GM12874 (cell line): ENCODE measurements around the gene TFDP1.

Experiments
- TF ChIP-seq, protein P1 (sequence below): IDR thresholded peaks from 2 replicates; pipeline ENCODE4 v1.5.1; 2011; ENCODE audit warnings: low read depth, mild to moderate bottlenecking, control low read depth, low read length, moderate library complexity; ENCODE audit not compliant: insufficient read depth

TFDP1 gene

DNA sequence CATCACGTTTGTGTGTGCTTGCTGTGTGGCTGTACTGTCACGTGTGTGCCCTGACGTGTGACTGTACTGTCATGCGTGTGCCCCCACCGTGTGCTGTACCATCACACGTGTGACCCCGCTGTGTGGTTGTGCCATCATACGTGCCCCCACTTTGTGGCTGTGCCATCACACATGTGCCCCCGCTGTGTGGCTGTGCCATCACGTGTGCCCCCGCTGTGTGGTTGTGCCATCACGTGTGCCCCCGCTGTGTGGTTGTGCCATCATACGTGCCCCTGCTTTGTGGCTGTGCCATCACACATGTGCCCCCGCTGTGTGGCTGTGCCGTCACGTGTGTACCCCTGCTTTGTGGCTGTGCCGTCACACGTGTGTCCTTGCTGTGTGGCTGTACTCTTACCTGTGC, 25.7 kb downstream of the TFDP1 start:
- TF ChIP-seq, protein P1, sequence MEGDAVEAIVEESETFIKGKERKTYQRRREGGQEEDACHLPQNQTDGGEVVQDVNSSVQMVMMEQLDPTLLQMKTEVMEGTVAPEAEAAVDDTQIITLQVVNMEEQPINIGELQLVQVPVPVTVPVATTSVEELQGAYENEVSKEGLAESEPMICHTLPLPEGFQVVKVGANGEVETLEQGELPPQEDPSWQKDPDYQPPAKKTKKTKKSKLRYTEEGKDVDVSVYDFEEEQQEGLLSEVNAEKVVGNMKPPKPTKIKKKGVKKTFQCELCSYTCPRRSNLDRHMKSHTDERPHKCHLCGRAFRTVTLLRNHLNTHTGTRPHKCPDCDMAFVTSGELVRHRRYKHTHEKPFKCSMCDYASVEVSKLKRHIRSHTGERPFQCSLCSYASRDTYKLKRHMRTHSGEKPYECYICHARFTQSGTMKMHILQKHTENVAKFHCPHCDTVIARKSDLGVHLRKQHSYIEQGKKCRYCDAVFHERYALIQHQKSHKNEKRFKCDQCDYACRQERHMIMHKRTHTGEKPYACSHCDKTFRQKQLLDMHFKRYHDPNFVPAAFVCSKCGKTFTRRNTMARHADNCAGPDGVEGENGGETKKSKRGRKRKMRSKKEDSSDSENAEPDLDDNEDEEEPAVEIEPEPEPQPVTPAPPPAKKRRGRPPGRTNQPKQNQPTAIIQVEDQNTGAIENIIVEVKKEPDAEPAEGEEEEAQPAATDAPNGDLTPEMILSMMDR, result no peak

DNA sequence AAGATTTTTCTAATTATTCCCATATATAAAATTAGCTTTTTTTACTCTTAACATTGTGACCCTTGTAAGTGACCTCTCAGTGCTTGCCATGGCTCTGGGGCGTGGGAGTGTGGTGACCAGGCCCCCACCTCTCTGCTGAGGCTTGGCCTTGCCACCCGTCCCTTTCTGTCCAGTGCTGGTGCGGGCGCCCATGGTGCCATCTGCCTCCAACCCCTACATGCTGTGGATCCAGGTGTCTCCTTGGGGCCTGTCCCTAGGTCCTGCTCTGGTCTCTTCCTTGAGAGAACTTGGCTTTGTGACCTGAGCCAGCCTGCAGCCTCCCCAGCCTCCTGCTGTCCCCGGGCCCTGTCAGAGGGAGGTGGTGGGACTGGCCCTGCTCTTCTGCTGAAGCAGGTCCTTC, 27.4 kb downstream of the TFDP1 start:
- TF ChIP-seq, protein P1, result no peak

DNA sequence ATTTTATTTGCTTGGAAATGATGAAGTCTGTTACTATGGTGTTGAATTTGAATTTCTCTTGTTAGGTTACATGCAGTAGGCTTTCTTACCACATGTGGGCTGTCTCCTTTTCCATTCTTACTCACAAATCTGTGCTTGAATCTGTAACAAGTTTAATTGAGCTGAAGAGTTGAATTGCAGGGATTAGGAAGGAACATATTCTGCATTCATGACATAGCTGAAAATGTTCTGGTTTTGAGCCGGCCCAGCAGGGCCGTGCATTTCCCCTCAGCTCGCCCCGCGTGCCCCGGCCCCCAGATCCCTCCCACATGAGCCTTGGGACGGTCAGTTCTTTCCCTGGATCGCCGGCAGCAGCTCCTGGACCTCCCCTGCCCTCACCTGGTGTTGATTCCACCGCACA, 28.1 kb downstream of the TFDP1 start:
- TF ChIP-seq, protein P1, result no peak

- TF ChIP-seq, protein P1, result no peak
These were observed 29.3 kb downstream of the TFDP1 start for GRCh38 chr13:113613789-113614379.

DNA sequence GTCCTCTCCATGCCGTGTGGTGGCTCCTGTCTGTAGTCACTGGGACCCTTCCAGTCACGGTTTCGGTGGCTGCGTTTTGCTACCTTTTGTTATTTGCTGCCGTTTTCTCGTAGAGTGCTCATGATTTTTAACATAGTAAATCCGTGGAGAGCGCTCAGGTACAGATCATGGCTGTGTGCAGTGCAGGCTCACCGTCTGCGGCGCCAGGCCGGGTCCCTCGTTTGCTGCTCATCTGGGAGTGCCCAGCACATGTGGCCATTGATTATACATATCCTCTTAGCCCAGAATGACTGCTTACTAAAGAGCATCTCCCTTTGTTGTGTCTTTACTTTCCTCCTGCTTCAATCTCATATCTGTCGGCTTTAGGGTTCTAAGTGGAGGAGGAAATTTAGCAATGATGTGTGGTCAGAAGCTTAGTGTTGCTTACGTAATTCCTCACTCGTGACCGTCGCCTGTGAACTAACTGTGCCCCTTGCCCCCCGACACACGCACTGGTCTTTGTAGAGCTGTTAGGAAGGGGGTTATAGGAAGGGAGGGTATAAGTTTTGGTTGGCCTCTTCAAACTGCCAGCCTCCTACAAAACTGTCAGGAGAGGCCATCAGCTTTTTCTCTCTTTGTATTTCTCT, 31.8 kb downstream of the TFDP1 start:
- TF ChIP-seq, protein P1, result no peak

- TF ChIP-seq, protein P1, result no peak
These were observed 32.6 kb downstream of the TFDP1 start for GRCh38 chr13:113616991-113617749.

- TF ChIP-seq, protein P1, result no peak
These were observed 33.4 kb downstream of the TFDP1 start for GRCh38 chr13:113617961-113618360.
